PC-3 (cell line): ENCODE measurements around the gene CD79A. TPM values are rescaled to one million over a fixed set of nuclear protein-coding genes. Genes with fewer than 3 reads are reported as not detected.

Source experiments
- ATAC-seq: fragments of 200-7000 bp; cut with Tn5 transposase; 2 replicates; pipeline ENCODE4 v1.9.1; 2020; ENCODE audit warnings: mild to moderate bottlenecking, moderate library complexity
- BruUV-seq: library from RNA; stranded (reverse); fragments of 400-500 nt; replicated peaks from 2 replicates; lab custom pipeline; 2021; lab: Mats Ljungman, UMichigan
- CTCF ChIA-PET: fragments of 300-600 bp; sonication (Branson Sonifier 250); formaldehyde crosslinking; loops from one replicate; lab custom pipeline; 2022; ENCODE audit warnings: antibody characterized with exemption; lab: Charles Lee
- POLR2A ChIA-PET: fragments of 300-600 bp; sonication (Branson Sonifier 250); formaldehyde crosslinking; loops from one replicate; lab custom pipeline; 2022; ENCODE audit warnings: antibody characterized with exemption; ENCODE audit not compliant: unreplicated experiment; lab: Charles Lee
- DNase-seq: peaks from one replicate; pipeline ENCODE4 v3.0.0-alpha.2; 2015
- H2AFZ ChIP-seq: fragments of 300-600 bp; sonication (generic); 2 replicates; pipeline ENCODE4 v1.6.0; 2016; ENCODE audit warnings: antibody characterized with exemption, low read length
- H3F3A ChIP-seq: fragments of 300-600 bp; sonication (generic); one replicate; pipeline ENCODE4 v1.6.0; 2017; ENCODE audit warnings: antibody characterized with exemption, low read length, control low read depth, mild to moderate bottlenecking; ENCODE audit not compliant: unreplicated experiment
- H3K27ac ChIP-seq: fragments of 300-600 bp; sonication (generic); 2 replicates; pipeline ENCODE4 v1.5.1; 2016; ENCODE audit warnings: mild to moderate bottlenecking, low read length
- H3K27me3 ChIP-seq: fragments of 300-600 bp; sonication (generic); 2 replicates; pipeline ENCODE4 v1.6.1; 2016; ENCODE audit warnings: low read length, mixed read lengths
- H3K36me3 ChIP-seq: fragments of 300-600 bp; sonication (generic); 2 replicates; pipeline ENCODE4 v1.6.1; 2016; ENCODE audit warnings: low read depth, mixed run types, low read length, mixed read lengths
- H3K4me1 ChIP-seq: fragments of 300-600 bp; sonication (generic); 2 replicates; pipeline ENCODE4 v1.5.1; 2016; ENCODE audit warnings: low read length; ENCODE audit not compliant: insufficient read depth
- H3K4me2 ChIP-seq: fragments of 300-600 bp; sonication (generic); 2 replicates; pipeline ENCODE4 v1.6.0; 2016; ENCODE audit warnings: low read length
- H3K4me3 ChIP-seq: fragments of 300-600 bp; sonication (generic); 2 replicates; pipeline ENCODE4 v1.5.1; 2016; ENCODE audit warnings: mild to moderate bottlenecking, low read length, mixed read lengths
- H3K79me2 ChIP-seq: fragments of 300-600 bp; sonication (generic); 2 replicates; pipeline ENCODE4 v1.6.1; 2017; ENCODE audit warnings: low read length, mixed read lengths
- H3K9ac ChIP-seq: fragments of 300-600 bp; sonication (generic); 2 replicates; pipeline ENCODE4 v1.6.0; 2016; ENCODE audit warnings: mild to moderate bottlenecking, low read length
- H3K9me2 ChIP-seq: fragments of 300-600 bp; sonication (generic); replicated peaks from 2 replicates; pipeline ENCODE4 v1.6.1; 2016; ENCODE audit warnings: mixed run types, low read length, mixed read lengths
- H3K9me3 ChIP-seq: fragments of 300-600 bp; sonication (generic); 2 replicates; pipeline ENCODE4 v1.6.1; 2016; ENCODE audit warnings: low read length, mixed read lengths
- H4K20me1 ChIP-seq: fragments of 300-600 bp; sonication (generic); 2 replicates; pipeline ENCODE4 v1.6.1; 2016; ENCODE audit warnings: low read length, mixed read lengths
- EZH2 ChIP-seq: fragments of 300-600 bp; sonication (generic); IDR thresholded peaks from one replicate; pipeline ENCODE4 v1.6.1; 2017; ENCODE audit warnings: antibody characterized with exemption, mild to moderate bottlenecking, low read length; ENCODE audit not compliant: unreplicated experiment
- EZH2phosphoT487 ChIP-seq: fragments of 300-600 bp; sonication (generic); IDR thresholded peaks from 2 replicates; pipeline ENCODE4 v1.6.1; 2018; ENCODE audit warnings: mild to moderate bottlenecking, antibody characterized with exemption, low read length, borderline replicate concordance
- intact Hi-C: fragments of 100-400 bp; cut with micrococcal nuclease; formaldehyde crosslinking; loops from 2 replicates; pipeline ENCODE4 v1.9.0; 2023
- total RNA-seq: library from RNA; depleted of rRNA; stranded (reverse); fragments of >200 nt; gene quantifications from 2 replicates; pipeline ENCODE4 v1.2.3, GENCODE V29; 2014
- TF ChIP-seq, protein P1 (sequence below): fragments of 300-600 bp; sonication (generic); conservative IDR thresholded peaks from 2 replicates; pipeline ENCODE4 v1.5.1; 2017; ENCODE audit warnings: antibody characterized with exemption, low read depth, mild to moderate bottlenecking, low read length

CD79A gene
- total RNA-seq, 1 experiment from 2014 or later: 0.11 TPM

GRCh38 chr19:41915776-41916414, 38.8 kb downstream of the CD79A start:
- ATAC-seq (no peak), DNase-seq (no peak)
- no peaks in the 10 kb centered on the region for H3K36me3 ChIP-seq
- intact Hi-C loops: no loop called here
- no peaks in the 10 kb centered on the region for H3K9me2 ChIP-seq
- no peaks in the 10 kb centered on the region for H3K4me1 ChIP-seq
- no peaks in the 10 kb centered on the region for H4K20me1 ChIP-seq
- no peaks in the 10 kb centered on the region for H3K79me2 ChIP-seq
- no peak overlapping the region for H3K4me3 ChIP-seq
- H3K9me3 ChIP-seq: no peaks in the 10 kb centered on the region
- no peak overlapping the region for H2AFZ ChIP-seq
- H3K9ac ChIP-seq: no peak overlapping the region
- no peak overlapping the region for H3K27ac ChIP-seq
- POLR2A ChIA-PET: no interaction called here
- peaks cover 28% of the 10 kb centered on the region for H3K27me3 ChIP-seq
- TF ChIP-seq, protein P1, sequence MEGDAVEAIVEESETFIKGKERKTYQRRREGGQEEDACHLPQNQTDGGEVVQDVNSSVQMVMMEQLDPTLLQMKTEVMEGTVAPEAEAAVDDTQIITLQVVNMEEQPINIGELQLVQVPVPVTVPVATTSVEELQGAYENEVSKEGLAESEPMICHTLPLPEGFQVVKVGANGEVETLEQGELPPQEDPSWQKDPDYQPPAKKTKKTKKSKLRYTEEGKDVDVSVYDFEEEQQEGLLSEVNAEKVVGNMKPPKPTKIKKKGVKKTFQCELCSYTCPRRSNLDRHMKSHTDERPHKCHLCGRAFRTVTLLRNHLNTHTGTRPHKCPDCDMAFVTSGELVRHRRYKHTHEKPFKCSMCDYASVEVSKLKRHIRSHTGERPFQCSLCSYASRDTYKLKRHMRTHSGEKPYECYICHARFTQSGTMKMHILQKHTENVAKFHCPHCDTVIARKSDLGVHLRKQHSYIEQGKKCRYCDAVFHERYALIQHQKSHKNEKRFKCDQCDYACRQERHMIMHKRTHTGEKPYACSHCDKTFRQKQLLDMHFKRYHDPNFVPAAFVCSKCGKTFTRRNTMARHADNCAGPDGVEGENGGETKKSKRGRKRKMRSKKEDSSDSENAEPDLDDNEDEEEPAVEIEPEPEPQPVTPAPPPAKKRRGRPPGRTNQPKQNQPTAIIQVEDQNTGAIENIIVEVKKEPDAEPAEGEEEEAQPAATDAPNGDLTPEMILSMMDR: no peak
- TF ChIP-seq EZH2phosphoT487 (no peak), EZH2 (no peak)
- no peak overlapping the region for H3K4me2 ChIP-seq
- CTCF ChIA-PET: no interaction called here
- H3F3A ChIP-seq: no peaks in the 10 kb centered on the region
- no TSS peak for BruUV-seq

DNA sequence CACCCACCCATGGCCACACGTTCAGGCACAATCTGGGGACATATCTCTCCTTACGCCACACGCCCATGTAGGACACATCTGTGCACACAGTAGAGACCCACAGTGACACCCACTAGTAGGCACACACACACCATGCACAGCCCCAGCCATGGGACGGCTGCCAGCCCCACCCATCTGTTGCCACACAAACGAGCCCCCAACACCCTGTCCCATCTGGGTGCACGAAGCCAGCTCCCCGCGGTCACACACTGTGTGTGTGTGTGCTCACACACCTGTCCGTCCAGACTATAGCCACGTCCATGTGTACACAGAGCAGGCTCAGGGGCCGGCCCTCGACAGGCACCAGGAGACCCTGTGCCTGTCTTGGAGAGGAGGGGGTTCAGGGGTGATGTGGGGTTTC, 40.6 kb downstream of the CD79A start:
- POLR2A ChIA-PET: no interaction called here
- Histone ChIP-seq H3K4me2 (no peak overlapping the region), H3K9ac (no peak overlapping the region), H3K4me1 (no peaks in the 10 kb centered on the region), H3K36me3 (no peaks in the 10 kb centered on the region), H2AFZ (no peak overlapping the region), H3K27ac (no peak overlapping the region), H3F3A (no peaks in the 10 kb centered on the region), H3K27me3 (peaks cover 24% of the 10 kb centered on the region), H3K79me2 (no peaks in the 10 kb centered on the region), H4K20me1 (no peaks in the 10 kb centered on the region), H3K4me3 (no peak overlapping the region), H3K9me2 (no peaks in the 10 kb centered on the region), H3K9me3 (no peaks in the 10 kb centered on the region)
- CTCF ChIA-PET: no interaction called here
- intact Hi-C loops: no loop called here
- ATAC-seq (no peak), DNase-seq (no peak)
- TF ChIP-seq EZH2phosphoT487 (no peak), EZH2 (no peak)
- no TSS peak for BruUV-seq

DNA sequence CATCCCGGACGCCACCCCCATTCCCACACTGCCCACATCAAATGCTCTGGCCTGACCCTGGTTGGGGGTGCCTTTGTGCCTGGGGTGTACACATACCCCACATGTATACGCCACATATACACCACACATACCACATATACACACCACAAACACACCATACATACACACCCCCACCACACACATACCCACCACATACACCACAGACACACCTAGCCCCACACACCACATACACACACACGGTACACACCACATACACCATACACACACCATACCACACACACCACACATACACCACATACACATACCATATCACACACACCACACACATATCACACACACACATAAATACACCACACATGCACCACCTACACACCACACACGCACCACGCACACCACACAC, 41.0 kb downstream of the CD79A start:
- H3K79me2 ChIP-seq: no peaks in the 10 kb centered on the region
- ATAC-seq (no peak), DNase-seq (no peak)
- no peaks in the 10 kb centered on the region for H3K4me1 ChIP-seq
- no peaks in the 10 kb centered on the region for H3K9me2 ChIP-seq
- H3K36me3 ChIP-seq: no peaks in the 10 kb centered on the region
- peaks cover 24% of the 10 kb centered on the region for H3K27me3 ChIP-seq
- CTCF ChIA-PET: no interaction called here
- H3K27ac ChIP-seq: no peak overlapping the region
- BruUV-seq: no TSS peak
- TF ChIP-seq EZH2 (no peak), EZH2phosphoT487 (no peak)
- TF ChIP-seq, protein P1: no peak
- no peaks in the 10 kb centered on the region for H3K9me3 ChIP-seq
- POLR2A ChIA-PET: no interaction called here
- H3K4me2 ChIP-seq: no peak overlapping the region
- H2AFZ ChIP-seq: no peak overlapping the region
- H3K4me3 ChIP-seq: no peak overlapping the region
- no peaks in the 10 kb centered on the region for H4K20me1 ChIP-seq
- H3K9ac ChIP-seq: no peak overlapping the region
- intact Hi-C loops: no loop called here
- no peaks in the 10 kb centered on the region for H3F3A ChIP-seq
